ENCODE data around the gene RASGRP2.

RASGRP2 gene

DNA sequence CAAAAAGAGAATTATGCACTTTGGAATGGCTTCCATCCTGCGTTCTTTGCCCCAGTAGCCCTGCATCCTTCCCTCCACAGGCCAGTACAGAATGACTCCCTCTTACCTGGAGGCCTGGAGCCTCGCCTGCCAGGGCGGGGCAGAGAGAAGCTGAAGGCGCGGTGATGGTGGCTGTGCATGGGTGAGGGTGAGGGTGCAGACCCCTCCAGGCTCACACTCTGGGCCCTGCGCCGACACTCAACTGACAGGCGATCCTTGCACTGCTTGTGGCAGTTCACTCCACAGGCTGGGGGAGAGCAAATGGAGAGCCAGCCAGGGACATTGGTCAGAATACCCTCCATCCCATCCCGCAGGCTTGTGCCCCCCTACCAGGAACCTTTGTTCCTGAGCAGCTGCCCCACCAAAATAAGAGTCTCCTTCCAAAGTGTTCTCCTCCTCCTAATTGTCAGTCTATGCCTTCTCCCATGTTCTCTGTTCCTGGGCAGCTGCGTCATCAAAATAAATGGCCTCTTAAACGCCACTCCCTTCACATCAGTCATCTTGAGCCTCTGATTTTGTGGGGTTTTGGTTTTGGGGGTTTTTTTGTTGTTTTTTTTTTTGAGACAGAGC is 15.1 kb downstream of the RASGRP2 start:
- WGBS = 92% methylated on average over 11 of the region's 11 CpGs
- Histone ChIP-seq H3K9me3 (ENCODE audit: insufficient read depth, low read depth, low read length) (no peaks in the 10 kb centered on the region), H3K36me3 (ENCODE audit: insufficient read depth, low read length) (no peaks in the 10 kb centered on the region), H3K27me3 (ENCODE audit: insufficient read depth, low read length) (no peaks in the 10 kb centered on the region), H3K9ac (ENCODE audit: low read depth, low read length) (no peak overlapping the region), H3K4me3 (ENCODE audit: low read length) (no peak overlapping the region), H3K4me1 (ENCODE audit: insufficient read depth, low read length) (peaks cover 33% of the 10 kb centered on the region), H3K27ac (ENCODE audit: low read depth, low read length) (no peak overlapping the region)

DNA sequence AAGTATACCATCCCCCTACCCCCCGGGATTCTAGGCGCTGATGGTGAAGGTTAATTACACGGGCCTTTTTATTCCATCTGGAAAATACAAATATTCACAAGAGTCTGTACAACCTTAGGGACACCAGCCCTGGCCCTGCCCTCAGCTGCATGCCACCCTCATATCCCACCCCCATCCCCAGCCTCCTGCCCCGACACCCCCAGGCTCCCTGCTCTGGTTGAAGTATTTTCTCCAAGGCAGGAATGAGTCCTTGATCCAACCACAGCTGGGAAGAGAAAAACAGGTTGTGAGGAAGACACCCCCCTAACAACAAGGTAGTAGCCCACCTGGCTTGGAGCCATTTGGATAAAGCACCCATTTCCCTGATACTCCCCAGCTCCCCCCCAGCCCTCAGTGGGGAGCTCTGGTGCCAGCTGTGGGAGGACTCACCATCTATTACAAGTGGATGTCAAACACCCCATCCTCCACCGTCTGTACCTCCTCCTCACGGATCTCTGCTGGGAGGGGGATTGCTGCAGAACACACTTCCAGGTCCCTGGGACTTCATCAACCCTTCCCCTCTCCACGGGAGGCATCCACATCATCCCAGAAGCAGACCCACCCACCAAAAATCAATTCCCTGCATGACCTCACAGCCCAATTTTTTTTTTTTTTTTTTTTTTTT is 16.9 kb downstream of the RASGRP2 start:
- WGBS = 83% methylated on average over 7 of the region's 7 CpGs
- Histone ChIP-seq H3K9me3 (ENCODE audit: insufficient read depth, low read depth, low read length) (no peaks in the 10 kb centered on the region), H3K27ac (ENCODE audit: low read depth, low read length) (no peak overlapping the region), H3K36me3 (ENCODE audit: insufficient read depth, low read length) (no peaks in the 10 kb centered on the region), H3K27me3 (ENCODE audit: insufficient read depth, low read length) (peaks cover 6% of the 10 kb centered on the region), H3K4me3 (ENCODE audit: low read length) (no peak overlapping the region), H3K9ac (ENCODE audit: low read depth, low read length) (no peak overlapping the region), H3K4me1 (ENCODE audit: insufficient read depth, low read length) (peaks cover 34% of the 10 kb centered on the region)

DNA sequence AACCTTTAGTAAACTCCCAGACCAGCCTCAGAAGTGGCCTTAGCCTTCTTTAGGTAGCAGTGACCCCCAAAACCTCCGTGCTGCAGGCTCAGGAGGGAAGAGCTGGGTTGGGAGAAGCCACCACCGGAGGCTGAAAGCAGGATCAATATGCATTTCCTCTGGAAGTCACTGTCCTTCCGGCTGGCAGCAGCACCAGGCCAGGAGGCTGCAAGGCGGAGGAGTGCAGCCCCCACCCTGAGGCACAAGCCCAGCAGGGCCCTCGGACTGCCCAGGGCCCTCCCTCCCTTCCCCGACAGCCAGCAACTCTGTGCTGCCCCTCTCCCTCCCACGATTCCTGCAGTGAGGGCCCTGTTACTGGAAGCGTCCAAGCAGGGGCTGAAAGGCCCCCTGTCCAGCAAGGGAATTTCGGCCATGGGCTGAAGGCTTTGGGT is 17.7 kb downstream of the RASGRP2 start:
- 24% methylated on average over 9 of the region's 9 CpGs for WGBS
- no peaks in the 10 kb centered on the region for H3K9me3 ChIP-seq (ENCODE audit: insufficient read depth, low read depth, low read length)

DNA sequence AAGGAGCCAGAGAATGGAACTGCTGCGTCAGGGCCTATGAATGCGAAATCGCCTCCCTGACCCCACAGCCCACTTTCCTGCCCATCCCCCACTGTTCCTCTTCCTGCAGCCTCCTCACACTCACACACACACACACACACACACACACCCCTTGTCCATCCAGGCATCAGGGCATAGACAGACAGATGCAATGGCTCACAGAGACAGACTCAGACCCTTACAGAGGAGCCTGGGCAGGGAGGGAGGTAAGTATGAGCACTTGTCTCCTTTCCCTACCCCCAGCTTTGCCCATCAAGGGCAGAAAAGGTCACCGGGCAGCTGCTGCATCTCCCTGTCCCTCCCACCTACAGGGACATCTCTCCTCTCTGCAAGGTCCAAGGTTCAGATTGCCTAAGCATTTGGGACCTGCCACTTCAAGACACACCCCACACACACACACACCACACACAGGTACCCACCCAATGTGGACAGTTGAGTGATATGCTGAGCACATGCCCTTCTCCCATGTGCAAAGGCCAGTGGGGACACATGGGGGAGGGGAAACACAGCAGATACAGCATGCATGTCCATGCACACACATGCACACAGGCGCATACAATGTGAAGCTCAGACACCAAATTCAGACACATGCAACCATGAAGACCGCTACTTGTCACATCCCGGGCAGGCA is 18.9 kb downstream of the RASGRP2 start:
- 85% methylated on average over 7 of the region's 7 CpGs for WGBS
- Histone ChIP-seq H3K27ac (ENCODE audit: low read depth, low read length) (no peak overlapping the region), H3K4me3 (ENCODE audit: low read length) (no peak overlapping the region), H3K4me1 (ENCODE audit: insufficient read depth, low read length) (peaks cover 30% of the 10 kb centered on the region), H3K9me3 (ENCODE audit: insufficient read depth, low read depth, low read length) (no peaks in the 10 kb centered on the region), H3K27me3 (ENCODE audit: insufficient read depth, low read length) (peaks cover 26% of the 10 kb centered on the region), H3K36me3 (ENCODE audit: insufficient read depth, low read length) (no peaks in the 10 kb centered on the region), H3K9ac (ENCODE audit: low read depth, low read length) (no peak overlapping the region)

More for the DNA sequence above, 17.7 kb downstream of the RASGRP2 start:
- H3K27me3 ChIP-seq (ENCODE audit: insufficient read depth, low read length) = peaks cover 14% of the 10 kb centered on the region
- H3K4me3 ChIP-seq (ENCODE audit: low read length) = no peak overlapping the region
- 0 out of 2 replicates have a peak overlapping the region, but pooled peaks have one; percentile 36 for H3K27ac ChIP-seq (ENCODE audit: low read depth, low read length)
- peaks cover 34% of the 10 kb centered on the region for H3K4me1 ChIP-seq (ENCODE audit: insufficient read depth, low read length)
- H3K36me3 ChIP-seq (ENCODE audit: insufficient read depth, low read length) = no peaks in the 10 kb centered on the region
- no peak overlapping the region for H3K9ac ChIP-seq (ENCODE audit: low read depth, low read length)

DNA sequence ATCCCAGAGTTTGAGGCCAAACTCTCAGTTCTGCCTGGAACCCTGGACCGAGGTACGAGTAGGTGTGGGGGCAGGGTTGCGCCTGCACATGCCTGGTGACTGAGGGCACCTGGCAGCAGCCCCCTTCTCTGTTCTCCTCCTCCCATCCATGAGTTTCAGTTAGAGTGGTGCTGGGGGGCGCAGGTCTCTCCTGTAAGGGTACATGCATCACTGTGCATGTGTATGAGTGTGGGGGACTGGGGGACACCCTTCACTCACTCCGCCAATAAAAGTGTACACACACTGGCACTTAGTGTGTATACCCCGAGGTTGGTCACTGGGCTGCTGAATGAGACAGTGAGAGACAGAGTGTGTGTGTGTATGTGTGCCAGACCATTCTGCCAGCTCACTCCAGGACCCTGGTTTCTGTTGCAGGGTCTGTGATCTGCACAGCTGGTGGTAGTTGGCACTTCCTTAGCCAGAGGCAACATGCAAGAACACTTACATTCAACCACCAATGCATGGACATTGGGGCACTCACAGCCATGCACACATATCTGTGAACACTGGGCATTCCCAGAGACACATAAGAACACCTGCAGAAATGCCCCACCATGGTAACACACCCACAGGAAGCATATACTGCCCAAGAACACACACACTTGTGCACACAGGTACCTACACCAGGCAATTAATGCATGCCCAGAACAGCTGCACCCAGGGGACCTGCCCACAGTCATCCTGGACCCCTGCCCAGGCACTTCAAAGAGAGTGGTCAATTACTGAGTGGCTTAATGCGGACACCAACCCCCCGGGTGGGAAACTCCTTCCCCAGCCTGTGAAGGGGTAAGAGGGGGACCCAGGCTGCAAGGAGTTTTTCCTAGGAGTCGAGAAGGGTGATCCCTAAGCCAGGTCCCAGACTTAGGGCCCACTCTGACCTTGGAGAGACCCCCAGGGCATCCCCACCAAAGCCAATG is 19.8 kb downstream of the RASGRP2 start:
- Histone ChIP-seq H3K4me1 (ENCODE audit: insufficient read depth, low read length) (peaks cover 26% of the 10 kb centered on the region), H3K9ac (ENCODE audit: low read depth, low read length) (no peak overlapping the region), H3K27ac (ENCODE audit: low read depth, low read length) (no peak overlapping the region), H3K4me3 (ENCODE audit: low read length) (no peak overlapping the region), H3K36me3 (ENCODE audit: insufficient read depth, low read length) (no peaks in the 10 kb centered on the region), H3K9me3 (ENCODE audit: insufficient read depth, low read depth, low read length) (no peaks in the 10 kb centered on the region), H3K27me3 (ENCODE audit: insufficient read depth, low read length) (peaks cover 29% of the 10 kb centered on the region)
- WGBS = 76% methylated on average over 9 of the region's 9 CpGs

DNA sequence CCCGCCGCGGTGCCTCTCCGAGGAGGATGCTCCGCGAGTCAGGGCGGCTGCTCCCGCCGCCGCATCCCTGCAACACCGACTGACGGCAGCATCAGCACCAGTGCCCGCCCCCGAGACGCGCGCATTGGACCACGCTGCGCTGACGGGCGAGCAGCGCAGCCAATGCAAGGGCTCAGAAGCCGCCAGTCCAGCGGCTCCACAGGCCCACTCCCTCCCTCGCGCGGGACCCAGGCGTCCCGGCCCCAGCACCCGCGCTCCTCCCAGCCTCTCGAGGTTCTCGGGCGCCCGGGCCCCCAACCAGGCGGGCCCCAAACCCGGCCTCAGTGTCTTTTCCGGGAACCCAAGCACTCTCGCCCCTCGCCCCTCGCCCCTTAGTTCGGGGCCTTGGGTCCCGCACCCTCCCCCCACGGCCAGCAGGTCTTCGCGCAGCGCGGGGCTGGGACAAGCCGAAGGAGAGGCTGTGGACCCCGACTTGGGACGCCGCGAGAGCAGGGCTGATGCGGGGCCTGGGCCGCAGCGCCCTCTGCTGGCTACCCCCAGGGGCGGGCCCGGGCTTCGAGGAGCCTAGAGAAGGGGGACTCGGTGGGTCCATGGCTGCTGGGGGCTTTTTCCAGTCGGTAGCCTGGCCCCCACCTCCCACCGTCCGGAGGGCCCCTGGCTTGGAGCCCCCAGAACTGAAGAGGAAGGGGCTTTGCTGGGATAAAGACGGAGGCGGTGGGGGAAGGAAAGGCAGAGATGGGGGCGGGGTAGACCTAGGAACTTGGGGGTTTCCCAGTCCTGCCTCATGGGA is 20.6 kb downstream of the RASGRP2 start, which contains the start of gene NRXN2:
TSS of gene NRXN2 (minus strand) at position 81 of the 790 bp plus-strand sequence. CDS start 9,498 bp downstream, outside the sequence.
- Histone ChIP-seq H3K4me3 (ENCODE audit: low read length) (peak within 1 kb of the TSS; percentile 67), H3K9me3 (ENCODE audit: insufficient read depth, low read depth, low read length) (no peaks in the 10 kb centered on the region), H3K9ac (ENCODE audit: low read depth, low read length) (peak within 1 kb of the TSS; percentile 73), H3K4me1 (ENCODE audit: insufficient read depth, low read length) (peaks cover 26% of the 10 kb centered on the region), H3K27ac (ENCODE audit: low read depth, low read length) (peak within 1 kb of the TSS; percentile 60; the same call in 1 of the 2 replicates), H3K36me3 (ENCODE audit: insufficient read depth, low read length) (no peaks in the 10 kb centered on the region), H3K27me3 (ENCODE audit: insufficient read depth, low read length) (peaks cover 29% of the 10 kb centered on the region)
- 4% methylated on average over 66 of the region's 66 CpGs for WGBS

DNA sequence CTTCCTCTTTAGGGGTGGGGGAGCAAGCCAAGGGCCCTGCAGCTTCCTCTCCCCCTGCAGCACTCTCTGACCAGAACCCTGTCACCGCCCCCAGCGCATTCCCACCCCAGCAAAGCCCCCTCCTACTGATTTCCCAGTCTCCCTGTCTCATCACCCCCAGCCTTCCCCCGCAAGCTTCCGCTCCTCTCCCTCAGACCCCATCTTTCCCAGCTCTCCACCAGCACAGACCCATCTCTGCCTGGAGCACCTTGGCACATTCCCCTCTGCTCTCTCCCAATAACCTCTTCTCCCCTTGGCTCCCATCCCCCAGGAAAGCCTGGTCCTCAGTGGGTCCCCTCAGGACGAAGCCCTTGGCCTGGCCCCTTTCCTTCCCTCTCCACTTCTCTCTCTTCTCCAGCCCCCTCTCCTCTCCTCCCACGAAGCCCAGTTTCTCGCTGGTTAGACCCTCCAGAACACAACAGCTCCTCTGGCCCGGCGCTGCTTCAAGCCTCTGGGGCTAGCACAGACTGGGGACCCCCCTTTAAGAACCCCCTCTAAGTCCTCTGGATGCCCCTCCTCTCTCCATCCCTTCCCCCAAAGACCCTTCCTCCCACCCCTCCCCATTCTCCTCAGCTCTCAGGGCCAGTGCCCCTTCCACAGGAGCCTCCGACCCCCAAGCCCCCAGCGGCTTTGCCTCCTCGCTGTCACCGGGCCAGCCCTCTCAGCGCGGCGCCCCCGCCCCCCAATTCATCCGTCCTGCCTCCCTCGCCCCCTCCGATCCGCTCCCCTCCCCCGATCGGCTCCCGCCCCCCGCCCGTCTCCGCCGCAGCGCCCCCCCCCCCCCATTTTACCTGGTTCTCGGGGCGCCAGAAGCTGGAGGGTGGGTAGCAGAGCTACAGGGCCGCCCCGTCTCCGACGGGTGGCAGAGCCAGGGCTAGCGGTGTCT is 21.5 kb downstream of the RASGRP2 start:
- WGBS = 21% methylated on average over 22 of the region's 36 CpGs
- Histone ChIP-seq H3K27me3 (ENCODE audit: insufficient read depth, low read length) (peaks cover 30% of the 10 kb centered on the region), H3K4me1 (ENCODE audit: insufficient read depth, low read length) (peaks cover 26% of the 10 kb centered on the region), H3K4me3 (ENCODE audit: low read length) (no peak overlapping the region), H3K9ac (ENCODE audit: low read depth, low read length) (no peak overlapping the region), H3K27ac (ENCODE audit: low read depth, low read length) (no peak overlapping the region), H3K9me3 (ENCODE audit: insufficient read depth, low read depth, low read length) (no peaks in the 10 kb centered on the region), H3K36me3 (ENCODE audit: insufficient read depth, low read length) (no peaks in the 10 kb centered on the region)

DNA sequence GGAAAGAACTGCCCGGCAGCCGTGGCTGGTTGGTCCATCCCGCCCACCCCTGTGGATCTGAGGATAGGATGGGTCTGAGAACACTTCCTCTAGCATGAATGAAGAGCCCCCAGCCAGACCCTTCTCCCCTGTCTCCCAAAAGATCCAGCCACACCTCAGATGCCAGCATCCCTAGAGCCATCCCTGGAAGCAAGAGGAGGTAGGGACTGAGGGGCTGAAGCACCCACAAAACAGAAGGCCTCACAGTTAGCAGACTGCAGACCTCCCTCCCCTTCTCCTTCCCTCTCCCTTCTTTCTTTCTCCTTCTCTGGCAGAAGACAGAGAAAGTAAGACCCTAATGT is 22.6 kb downstream of the RASGRP2 start:
- Histone ChIP-seq H3K9me3 (ENCODE audit: insufficient read depth, low read depth, low read length) (no peaks in the 10 kb centered on the region), H3K27me3 (ENCODE audit: insufficient read depth, low read length) (peaks cover 37% of the 10 kb centered on the region), H3K4me1 (ENCODE audit: insufficient read depth, low read length) (peaks cover 22% of the 10 kb centered on the region), H3K27ac (ENCODE audit: low read depth, low read length) (no peak overlapping the region), H3K36me3 (ENCODE audit: insufficient read depth, low read length) (no peaks in the 10 kb centered on the region), H3K9ac (ENCODE audit: low read depth, low read length) (no peak overlapping the region), H3K4me3 (ENCODE audit: low read length) (no peak overlapping the region)
- 48% methylated on average over 3 of the region's 3 CpGs for WGBS

DNA sequence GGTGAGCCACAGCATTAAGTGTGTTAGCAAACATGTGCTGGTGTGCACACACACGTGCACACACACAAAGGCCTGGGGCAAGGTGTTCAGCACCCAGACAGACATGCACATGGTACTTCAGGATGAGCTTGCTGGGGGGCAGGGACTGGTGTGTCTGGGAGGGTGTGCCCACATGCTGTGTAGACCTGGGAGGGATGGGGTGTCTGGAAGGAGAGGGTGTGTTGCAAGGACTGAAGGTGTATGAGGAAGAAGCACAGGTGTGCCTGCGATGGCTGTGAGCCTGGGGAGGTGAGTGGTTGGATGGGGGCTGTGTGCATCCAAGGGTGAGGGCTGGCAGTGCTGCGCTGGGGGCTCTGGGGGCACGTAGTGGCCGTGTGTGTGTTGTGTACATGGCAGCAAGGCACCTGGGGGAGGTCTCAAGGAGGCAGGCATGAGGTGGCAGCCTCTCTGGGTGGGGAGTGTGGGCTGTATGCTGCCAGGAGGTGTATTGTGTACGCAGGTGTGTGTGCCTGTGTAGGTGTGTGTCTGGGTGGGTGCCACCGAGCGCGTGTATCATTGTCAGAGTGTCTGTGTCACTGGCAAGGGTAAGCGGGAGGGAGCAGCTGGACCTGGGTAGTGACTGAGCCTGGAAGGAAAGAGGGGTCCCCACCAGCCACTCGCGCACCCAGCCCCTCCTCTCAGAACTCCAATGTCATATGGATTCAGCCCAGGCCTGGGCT is 23.1 kb downstream of the RASGRP2 start:
- 85% methylated on average over 12 of the region's 12 CpGs for WGBS
- Histone ChIP-seq H3K27me3 (ENCODE audit: insufficient read depth, low read length) (peaks cover 39% of the 10 kb centered on the region), H3K4me1 (ENCODE audit: insufficient read depth, low read length) (peaks cover 16% of the 10 kb centered on the region)

More for the DNA sequence above, 23.1 kb downstream of the RASGRP2 start:
- no peaks in the 10 kb centered on the region for H3K9me3 ChIP-seq (ENCODE audit: insufficient read depth, low read depth, low read length)
- H3K9ac ChIP-seq (ENCODE audit: low read depth, low read length) = no peak overlapping the region
- H3K4me3 ChIP-seq (ENCODE audit: low read length) = no peak overlapping the region
- H3K36me3 ChIP-seq (ENCODE audit: insufficient read depth, low read length) = no peaks in the 10 kb centered on the region
- H3K27ac ChIP-seq (ENCODE audit: low read depth, low read length) = no peak overlapping the region
